PC-9 (cell line): ENCODE data around the gene AOPEP.

Experiments used
- CTCF ChIP-seq: fragments of 200-600 bp; sonication (generic); conservative IDR thresholded peaks from 2 replicates; pipeline ENCODE4 v1.6.1; 2017; ENCODE audit warnings: mixed run types, antibody characterized with exemption, mild to moderate bottlenecking, moderate library complexity
- EZH2 ChIP-seq: fragments of 200-600 bp; sonication (generic); IDR thresholded peaks from 2 replicates; pipeline ENCODE4 v1.8.0; 2017; ENCODE audit warnings: antibody characterized with exemption, low read depth

- no peak for TF ChIP-seq CTCF
- no peak for TF ChIP-seq EZH2
Observed at GRCh38 chr9:95135756-95136155, 409.3 kb downstream of the AOPEP start.
